MM.1S (cell line): ENCODE data around the gene OCRL.

Experiments used
- CTCF ChIP-seq: fragments of 300-600 bp; sonication (generic); IDR thresholded peaks from 2 replicates; pipeline ENCODE4 v1.5.1; 2016; ENCODE audit warnings: antibody characterized with exemption, low read length, mixed read lengths
- EZH2 ChIP-seq: fragments of 300-600 bp; sonication (generic); optimal IDR thresholded peaks from 2 replicates; pipeline ENCODE3; 2017; ENCODE audit warnings: low read depth, mild to moderate bottlenecking, antibody characterized with exemption, low read length, mixed read lengths

GRCh38 chrX:129516402-129516801 lies 23.7 kb upstream of the OCRL start:
- TF ChIP-seq CTCF (no peak), EZH2 (no peak)
